ENCODE data around the gene COL27A1. TPM values are rescaled to one million over a fixed set of nuclear protein-coding genes. Genes with fewer than 3 reads are reported as not detected.
A peak's percentile ranks its signal among the peaks of the same experiment; 100 is the strongest.

COL27A1 gene
- polyA plus RNA-seq, 2 of the 4 experiments (the other 2 are of a cell fraction), result 6.9 to 20.6 TPM

DNA sequence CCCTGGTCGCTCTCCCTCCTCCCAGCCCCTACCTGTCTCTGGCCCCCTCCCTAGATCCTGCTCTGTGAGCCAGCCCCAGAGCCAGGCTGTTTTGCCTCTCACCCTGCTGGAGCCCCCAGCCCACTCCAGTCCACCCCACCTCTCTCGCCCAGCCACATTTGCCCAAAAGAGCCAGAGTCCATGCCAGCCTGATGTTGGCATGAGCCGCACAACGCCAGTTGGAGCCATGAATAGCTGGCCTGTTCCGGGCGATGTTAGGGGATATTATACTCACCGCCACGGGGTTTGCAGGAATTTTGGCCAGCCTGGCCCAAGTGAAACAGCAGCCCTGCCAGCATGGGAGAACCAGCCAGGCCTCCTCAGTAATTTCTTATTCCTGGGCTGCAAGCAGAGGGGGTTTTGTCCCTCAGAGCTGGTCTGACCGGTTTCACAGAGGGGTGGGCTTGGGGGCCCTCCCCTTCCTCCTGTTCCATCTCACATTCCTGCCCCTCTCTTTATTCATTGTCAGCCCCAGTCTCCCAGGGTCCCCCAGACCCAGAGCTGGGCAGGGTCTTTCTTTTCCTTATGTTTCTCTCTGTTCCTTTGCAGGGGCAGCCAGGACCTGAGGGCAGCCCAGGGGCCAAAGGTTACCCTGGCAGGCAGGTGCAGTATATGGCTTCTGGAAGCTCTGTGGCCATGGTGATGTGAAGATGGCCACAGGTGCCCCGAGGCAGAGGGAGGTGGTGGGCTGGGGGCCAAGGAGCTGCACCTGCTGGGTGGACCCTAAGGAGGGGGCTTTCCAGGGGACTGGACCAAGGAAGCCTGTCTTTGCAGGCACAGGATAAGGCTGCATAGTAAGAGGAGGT, 50.1 kb downstream of the COL27A1 start:
- no peak for ATAC-seq

DNA sequence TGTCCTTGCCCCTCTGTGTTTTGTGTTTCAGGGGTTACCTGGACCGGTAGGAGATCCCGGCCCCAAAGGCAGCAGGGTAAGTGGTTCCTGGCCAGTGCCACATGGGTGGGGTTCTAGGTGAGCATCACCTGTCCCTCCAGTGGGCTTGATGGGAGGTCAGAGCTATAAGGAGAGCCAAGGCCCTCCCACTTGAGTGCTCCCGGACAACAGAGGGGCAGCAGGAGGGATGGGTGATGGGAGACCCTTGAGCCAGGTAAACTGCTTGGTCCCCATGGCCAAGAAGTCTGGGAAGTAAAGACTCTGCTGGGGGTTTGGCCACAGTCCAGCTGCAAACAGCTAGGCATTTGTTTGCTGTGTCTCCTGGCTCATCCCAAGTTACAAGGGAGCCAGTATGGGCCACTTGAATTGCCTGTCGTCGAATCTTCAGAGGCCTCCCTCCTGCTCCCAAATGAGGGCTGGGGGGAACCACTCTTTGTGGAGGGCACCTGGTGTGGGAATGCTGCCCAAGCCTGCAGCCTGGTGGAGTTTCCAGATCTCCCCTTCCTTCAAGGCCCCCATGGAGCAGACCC, 51.0 kb downstream of the COL27A1 start:
- ChIA-PET CTCF (interaction anchor here (1.3 to 3.0 kb wide), 3 partner anchors 9 to 124 kb away, joined by 5 to 9 read pairs (median 7); no protein-coding TSS in a partner anchor), POLR2A (no interaction called here)
- Histone ChIP-seq H3K27ac (no peak overlapping the region), H3K4me3 (no peak overlapping the region), H3K4me2 (no peak overlapping the region), H3K9me3 (no peaks in the 10 kb centered on the region), H3K4me1 (0 out of 3 replicates have a peak, but pooled peaks cover 10% of the 10 kb centered on the region)
- WGBS (ENCODE audit: missing lambda C conversion rate), result 97% methylated on average over 4 of the region's 5 CpGs
- ATAC-seq, result no peak
- no peak for DNase-seq (ENCODE audit: low read depth in 1 of 2, low spot score in 1 of 2)
- no peak for FAIRE-seq
- TF ChIP-seq ZC3H11A (IDR thresholded peaks at IDR 0.05) (no peak), PHF8 (IDR thresholded peaks at IDR 0.05; ENCODE audit: borderline replicate concordance, low read depth) (no peak), CEBPB (IDR thresholded peaks at IDR 0.05) (no peak)
- TF ChIP-seq, protein P1, sequence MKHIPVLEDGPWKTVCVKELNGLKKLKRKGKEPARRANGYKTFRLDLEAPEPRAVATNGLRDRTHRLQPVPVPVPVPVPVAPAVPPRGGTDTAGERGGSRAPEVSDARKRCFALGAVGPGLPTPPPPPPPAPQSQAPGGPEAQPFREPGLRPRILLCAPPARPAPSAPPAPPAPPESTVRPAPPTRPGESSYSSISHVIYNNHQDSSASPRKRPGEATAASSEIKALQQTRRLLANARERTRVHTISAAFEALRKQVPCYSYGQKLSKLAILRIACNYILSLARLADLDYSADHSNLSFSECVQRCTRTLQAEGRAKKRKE (CRISPR knock-in tag; IDR thresholded peaks at IDR 0.05; ENCODE audit: low read depth), result no peak

More for the DNA sequence above, 50.1 kb downstream of the COL27A1 start:
- FAIRE-seq, result no peak
- 88% methylated on average over 10 of the region's 10 CpGs for WGBS (ENCODE audit: missing lambda C conversion rate)
- DNase-seq (ENCODE audit: low read depth in 1 of 2, low spot score in 1 of 2), result no peak
- no peak overlapping the region for H3K4me2 ChIP-seq
- 0 out of 3 replicates have a peak, but pooled peaks cover 10% of the 10 kb centered on the region for H3K4me1 ChIP-seq
- no peak overlapping the region for H3K27ac ChIP-seq
- POLR2A ChIA-PET, result no interaction called here
- TF ChIP-seq, protein P2, sequence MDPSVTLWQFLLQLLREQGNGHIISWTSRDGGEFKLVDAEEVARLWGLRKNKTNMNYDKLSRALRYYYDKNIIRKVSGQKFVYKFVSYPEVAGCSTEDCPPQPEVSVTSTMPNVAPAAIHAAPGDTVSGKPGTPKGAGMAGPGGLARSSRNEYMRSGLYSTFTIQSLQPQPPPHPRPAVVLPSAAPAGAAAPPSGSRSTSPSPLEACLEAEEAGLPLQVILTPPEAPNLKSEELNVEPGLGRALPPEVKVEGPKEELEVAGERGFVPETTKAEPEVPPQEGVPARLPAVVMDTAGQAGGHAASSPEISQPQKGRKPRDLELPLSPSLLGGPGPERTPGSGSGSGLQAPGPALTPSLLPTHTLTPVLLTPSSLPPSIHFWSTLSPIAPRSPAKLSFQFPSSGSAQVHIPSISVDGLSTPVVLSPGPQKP (IDR thresholded peaks at IDR 0.05; ENCODE audit: low read depth, low read length), result no peak
- TF ChIP-seq, protein P3, sequence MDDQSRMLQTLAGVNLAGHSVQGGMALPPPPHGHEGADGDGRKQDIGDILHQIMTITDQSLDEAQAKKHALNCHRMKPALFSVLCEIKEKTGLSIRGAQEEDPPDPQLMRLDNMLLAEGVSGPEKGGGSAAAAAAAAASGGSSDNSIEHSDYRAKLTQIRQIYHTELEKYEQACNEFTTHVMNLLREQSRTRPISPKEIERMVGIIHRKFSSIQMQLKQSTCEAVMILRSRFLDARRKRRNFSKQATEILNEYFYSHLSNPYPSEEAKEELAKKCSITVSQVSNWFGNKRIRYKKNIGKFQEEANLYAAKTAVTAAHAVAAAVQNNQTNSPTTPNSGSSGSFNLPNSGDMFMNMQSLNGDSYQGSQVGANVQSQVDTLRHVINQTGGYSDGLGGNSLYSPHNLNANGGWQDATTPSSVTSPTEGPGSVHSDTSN (IDR thresholded peaks at IDR 0.05), result no peak
- TF ChIP-seq MYC (IDR thresholded peaks at IDR 0.05; ENCODE audit: borderline replicate concordance, low read length), result no peak
- CTCF ChIA-PET, result interaction anchor here (0.7 to 3.0 kb wide), 6 partner anchors 10 to 86 kb away, joined by 3 to 9 read pairs (median 4); partner anchors contain the start of gene COL27A1
- no peaks in the 10 kb centered on the region for H3K9me3 ChIP-seq
- H3K4me3 ChIP-seq, result no peak overlapping the region

DNA sequence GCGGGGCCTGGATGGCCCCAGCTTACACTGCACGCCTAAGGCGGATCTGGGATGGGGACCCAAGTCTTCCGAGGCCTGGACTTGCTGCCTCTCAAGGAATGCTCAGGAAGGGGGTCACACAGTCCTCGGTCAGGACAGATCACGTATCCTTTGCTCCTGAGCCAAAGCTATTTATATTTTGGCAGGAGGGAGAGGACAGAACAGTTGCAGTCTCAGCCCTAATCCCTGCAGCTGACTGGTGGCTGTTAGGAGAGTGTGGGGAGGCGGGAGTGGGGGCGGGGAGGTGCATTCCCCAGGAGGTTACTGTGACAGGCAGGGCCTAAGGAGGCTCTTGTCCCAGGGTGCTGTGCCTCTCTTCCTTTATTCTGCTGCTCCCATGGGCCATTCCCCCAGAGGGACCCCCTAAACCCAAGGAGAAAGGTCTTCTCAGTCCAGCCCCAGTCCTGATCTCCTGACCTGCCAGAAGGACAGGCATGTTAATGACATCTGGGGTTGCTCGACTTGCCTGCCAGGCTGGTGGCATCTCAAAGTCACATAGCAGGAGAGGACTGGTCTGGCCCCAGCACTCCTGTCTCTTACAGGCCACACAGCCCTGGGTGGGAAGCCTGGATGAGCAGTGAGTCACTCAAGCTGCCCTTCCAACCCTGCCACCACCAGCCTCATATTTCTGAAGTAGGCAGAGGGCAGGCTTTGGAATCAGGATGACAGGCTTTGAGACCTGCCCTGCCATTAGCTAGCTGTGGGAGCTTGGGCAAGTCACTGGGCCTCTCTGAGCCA, 51.9 kb downstream of the COL27A1 start:
- ChIA-PET CTCF (interaction anchor here (0.6 to 2.3 kb wide), 5 partner anchors 14 to 656 kb away, joined by 3 to 7 read pairs (median 3); no protein-coding TSS in a partner anchor), POLR2A (no interaction called here)
- FAIRE-seq (no peak), ATAC-seq (peak in 1 of 2 experiments; percentile 53; a peak in 3 of 6 replicates), DNase-seq (ENCODE audit: low read depth in 1 of 2, low spot score in 1 of 2) (peak in 1 of 2 experiments; percentile 11)
- Histone ChIP-seq H3K9me3 (no peaks in the 10 kb centered on the region), H3K27ac (no peak overlapping the region), H3K4me2 (no peak overlapping the region), H3K4me3 (no peak overlapping the region), H3K4me1 (0 out of 3 replicates have a peak, but pooled peaks cover 10% of the 10 kb centered on the region)
- TF ChIP-seq, protein P1 (CRISPR knock-in tag; IDR thresholded peaks at IDR 0.05; ENCODE audit: low read depth), result no peak
- TF ChIP-seq HOXB13 (CRISPR knock-in tag; IDR thresholded peaks at IDR 0.05; ENCODE audit: low read depth), result no peak
- TF ChIP-seq, protein P4, sequence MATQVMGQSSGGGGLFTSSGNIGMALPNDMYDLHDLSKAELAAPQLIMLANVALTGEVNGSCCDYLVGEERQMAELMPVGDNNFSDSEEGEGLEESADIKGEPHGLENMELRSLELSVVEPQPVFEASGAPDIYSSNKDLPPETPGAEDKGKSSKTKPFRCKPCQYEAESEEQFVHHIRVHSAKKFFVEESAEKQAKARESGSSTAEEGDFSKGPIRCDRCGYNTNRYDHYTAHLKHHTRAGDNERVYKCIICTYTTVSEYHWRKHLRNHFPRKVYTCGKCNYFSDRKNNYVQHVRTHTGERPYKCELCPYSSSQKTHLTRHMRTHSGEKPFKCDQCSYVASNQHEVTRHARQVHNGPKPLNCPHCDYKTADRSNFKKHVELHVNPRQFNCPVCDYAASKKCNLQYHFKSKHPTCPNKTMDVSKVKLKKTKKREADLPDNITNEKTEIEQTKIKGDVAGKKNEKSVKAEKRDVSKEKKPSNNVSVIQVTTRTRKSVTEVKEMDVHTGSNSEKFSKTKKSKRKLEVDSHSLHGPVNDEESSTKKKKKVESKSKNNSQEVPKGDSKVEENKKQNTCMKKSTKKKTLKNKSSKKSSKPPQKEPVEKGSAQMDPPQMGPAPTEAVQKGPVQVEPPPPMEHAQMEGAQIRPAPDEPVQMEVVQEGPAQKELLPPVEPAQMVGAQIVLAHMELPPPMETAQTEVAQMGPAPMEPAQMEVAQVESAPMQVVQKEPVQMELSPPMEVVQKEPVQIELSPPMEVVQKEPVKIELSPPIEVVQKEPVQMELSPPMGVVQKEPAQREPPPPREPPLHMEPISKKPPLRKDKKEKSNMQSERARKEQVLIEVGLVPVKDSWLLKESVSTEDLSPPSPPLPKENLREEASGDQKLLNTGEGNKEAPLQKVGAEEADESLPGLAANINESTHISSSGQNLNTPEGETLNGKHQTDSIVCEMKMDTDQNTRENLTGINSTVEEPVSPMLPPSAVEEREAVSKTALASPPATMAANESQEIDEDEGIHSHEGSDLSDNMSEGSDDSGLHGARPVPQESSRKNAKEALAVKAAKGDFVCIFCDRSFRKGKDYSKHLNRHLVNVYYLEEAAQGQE (IDR thresholded peaks at IDR 0.05), result no peak
- no peak for TF ChIP-seq ZFP36 (IDR thresholded peaks at IDR 0.05; ENCODE audit: borderline replicate concordance, partially characterized antibody)
- no peak for TF ChIP-seq RAD21 (conservative IDR thresholded peaks at IDR 0.05 in 1 of 2, IDR thresholded peaks at IDR 0.05 in 1 of 2)
- TF ChIP-seq POLR2AphosphoS2 (conservative IDR thresholded peaks at IDR 0.05; ENCODE audit: low read length), result no peak
- TF ChIP-seq HOXA7 (CRISPR knock-in tag; IDR thresholded peaks at IDR 0.05), result no peak
- no peak for TF ChIP-seq EHMT2 (IDR thresholded peaks at IDR 0.05; ENCODE audit: low read depth)
- TF ChIP-seq POLR2A (IDR thresholded peaks at IDR 0.05; ENCODE audit: low read length), result no peak
- TF ChIP-seq CHD2 (IDR thresholded peaks at IDR 0.05; ENCODE audit: low read length, partially characterized antibody), result no peak
- TF ChIP-seq ESRRA (IDR thresholded peaks at IDR 0.05; ENCODE audit: borderline replicate concordance, low read length), result no peak
- no peak for TF ChIP-seq NPAS2 (CRISPR knock-in tag; IDR thresholded peaks at IDR 0.05; ENCODE audit: borderline replicate concordance)
- no peak for TF ChIP-seq CBX8 (IDR thresholded peaks at IDR 0.05)
- WGBS (ENCODE audit: missing lambda C conversion rate), result 87% methylated on average over 9 of the region's 9 CpGs

Measured in A549 (cell line).